Aorta (tissue), 5 donors: ENCODE data around the gene LCE2A. TPM values are rescaled to one million over a fixed set of nuclear protein-coding genes. Genes with fewer than 3 reads are reported as not detected.
"Not testable (repeated sequence)": the region's sequence is repeated elsewhere in the genome, so short reads cannot be mapped to it uniquely, and the experiment has no call there.

Source experiments
- ATAC-seq: fragments of 200-7000 bp; cut with Tn5 transposase; one replicate; pipeline ENCODE4 v1.9.1; 2022; ENCODE audit warnings: moderate library complexity; ENCODE audit not compliant: low FRiP score
- DNase-seq, 2 donors: peaks; one replicate each; pipeline ENCODE4 v3.0.0-alpha.2; 2020
- H3K27ac ChIP-seq, 2 donors: one replicate each; pipeline ENCODE4 v1.5.1; 2013; ENCODE audit warnings: low read length in 2 of 2, mild to moderate bottlenecking in 2 of 2, moderate library complexity in 2 of 2, control low read depth in 1 of 2, inconsistent platforms in 1 of 2, low read depth in 1 of 2
- H3K27me3 ChIP-seq, 2 donors: one replicate each; pipeline ENCODE4 v1.6.1; 2013; ENCODE audit warnings: control low read depth in 1 of 2, low read length in 1 of 2, mild to moderate bottlenecking in 1 of 2, moderate library complexity in 1 of 2; ENCODE audit not compliant: insufficient read depth in 2 of 2, control insufficient read depth in 1 of 2
- H3K36me3 ChIP-seq, 2 donors: one replicate each; pipeline ENCODE4 v1.6.1; 2013; ENCODE audit warnings: control low read depth in 1 of 2, low read length in 1 of 2, mild to moderate bottlenecking in 1 of 2; ENCODE audit not compliant: insufficient read depth in 2 of 2, control insufficient read depth in 1 of 2
- H3K4me1 ChIP-seq, 2 donors: one replicate each; pipeline ENCODE4 v1.6.1; 2013; ENCODE audit warnings: low read length in 2 of 2, control low read depth in 1 of 2, mild to moderate bottlenecking in 1 of 2, moderate library complexity in 1 of 2; ENCODE audit not compliant: insufficient read depth in 2 of 2, control insufficient read depth in 1 of 2
- H3K4me3 ChIP-seq, 2 donors: one replicate each; pipeline ENCODE4 v1.5.1; 2013; ENCODE audit warnings: low read length in 2 of 2, control low read depth in 1 of 2, mild to moderate bottlenecking in 1 of 2
- H3K9me3 ChIP-seq: one replicate; pipeline ENCODE4 v1.6.1; 2013; ENCODE audit warnings: mild to moderate bottlenecking, low read length; ENCODE audit not compliant: control insufficient read depth
- WGBS, 2 donors: extraction: QIAGEN DNeasy Blood & Tissue Kit; methylation state at CpG; one replicate each; pipeline ENCODE4 v1.1.7; 2013; 5-methylcytosine and 5-hydroxymethylcytosine counted together
- intact Hi-C, 2 donors: fragments of 100-400 bp; cut with DNase I; formaldehyde crosslinking; loops; one replicate each; pipeline versions ENCODE4 v1.14.2 to v1.15.0; 2022
- polyA plus RNA-seq, 2 donors: library from polyadenylated mRNA; stranded (reverse); fragments of 200-250 nt; gene quantifications; one replicate each; pipeline ENCODE4 v1.2.3, GENCODE V29; 2013
- total RNA-seq, 2 donors: library from RNA; stranded (reverse); fragmentation: NEBNext Ultra II Directional; extraction: Animal tissue kit (Norgen Biotek cat#: 25700); gene quantifications; one replicate each; pipeline ENCODE4 v1.2.1, GENCODE V29; 2021
- donor health status: healthy with polysubstance abuse.
- donor health status: Bipolar disorder and iron deficiency.
- donor health status: DM: no; HTN: no; CAD: no.
- donor health status: DM: no; HTN: no; CAD: no.
- donor health status: DM: yes; HTN: yes; CAD: no.

LCE2A gene
- total and polyA plus RNA-seq, 4 donors, result not detected

DNA sequence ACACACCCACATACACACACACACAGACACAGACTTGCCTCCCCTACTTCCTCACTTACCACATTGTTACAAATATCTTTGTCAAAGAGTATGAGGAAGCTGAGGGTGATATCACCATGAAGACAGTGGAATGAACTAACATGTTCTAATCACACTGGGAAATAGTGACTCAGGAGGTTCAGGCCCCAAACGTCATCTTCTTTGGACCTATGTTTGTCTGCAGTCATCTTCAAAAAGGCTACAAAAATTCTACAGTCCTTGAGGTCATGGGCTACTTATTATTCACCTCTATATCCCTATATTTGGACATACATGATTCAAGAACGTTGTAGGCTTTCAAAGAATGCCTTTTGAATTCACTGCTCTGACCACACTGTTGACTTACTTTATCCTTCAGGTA lies 25.1 kb upstream of the LCE2A start:
- H3K36me3 ChIP-seq, result no peaks in the 10 kb centered on the region
- H3K4me1 ChIP-seq, result no peaks in the 10 kb centered on the region
- H3K9me3 ChIP-seq, result peaks cover 2% of the 10 kb centered on the region
- intact Hi-C loops, result no loop called here
- 49 to 51% methylated on average over 2 of the region's 2 CpGs for WGBS, 2 donors
- no peak overlapping the region for H3K27ac ChIP-seq
- no peaks in the 10 kb centered on the region for H3K27me3 ChIP-seq
- ATAC-seq, result no peak
- no peak overlapping the region for H3K4me3 ChIP-seq
- no peak for DNase-seq

DNA sequence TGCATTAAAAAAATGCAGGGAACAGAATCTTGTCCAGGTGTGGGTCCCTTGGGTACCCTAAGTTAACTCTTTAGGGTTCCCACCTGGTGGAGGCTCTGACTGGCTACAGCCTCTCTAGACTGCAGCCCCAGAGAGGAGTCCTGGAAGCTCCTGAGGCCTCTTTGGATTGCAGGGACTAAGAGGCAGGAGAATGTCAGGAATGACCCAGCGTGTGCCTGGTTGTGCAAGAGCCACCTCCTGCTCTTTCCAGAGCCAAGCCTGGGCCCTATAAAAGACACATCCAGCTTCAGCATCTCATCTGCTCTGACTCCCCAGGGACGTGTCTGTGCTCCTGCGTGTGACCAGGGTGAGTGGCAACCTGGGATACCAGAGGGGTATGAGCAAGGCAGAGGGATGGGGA lies 23.2 kb upstream of the LCE2A start, which contains the start of gene LCE2C:
Gene LCE2C (plus strand): TSS at position 297 of the 400 bp plus-strand sequence. CDS start 737 bp downstream, outside the sequence.
- H3K9me3 ChIP-seq, ATAC-seq, H3K27me3 ChIP-seq, H3K27ac ChIP-seq, DNase-seq, H3K36me3 ChIP-seq, intact Hi-C loops, H3K4me1 ChIP-seq, H3K4me3 ChIP-seq: not testable (repeated sequence)
- 56 to 65% methylated on average over 2 to 3 of the region's 3 CpGs for WGBS, 2 donors

DNA sequence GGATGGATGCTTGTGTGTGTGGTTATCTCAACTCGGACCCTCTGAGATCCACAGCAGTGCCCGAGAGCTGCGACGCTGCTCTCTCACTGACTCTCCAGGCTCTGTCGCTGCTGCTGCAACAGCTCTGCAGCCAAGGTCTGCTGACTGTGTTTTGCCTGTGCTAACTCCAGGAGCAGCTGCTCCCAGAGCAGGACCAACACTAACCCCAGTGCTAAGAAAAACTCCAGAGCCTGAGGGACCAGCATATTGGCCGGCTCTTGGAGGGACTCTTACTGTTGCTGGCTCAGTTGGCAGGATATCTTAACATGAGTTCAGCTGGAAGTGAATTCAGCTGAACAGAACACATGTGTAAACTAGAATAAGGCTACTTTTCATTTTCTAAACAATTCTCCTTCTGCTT lies 18.7 kb upstream of the LCE2A start:
- no peaks in the 10 kb centered on the region for H3K4me1 ChIP-seq
- no peak overlapping the region for H3K27ac ChIP-seq
- intact Hi-C loops, result no loop called here
- WGBS, 2 donors, result 64 to 71% methylated on average over 6 of the region's 6 CpGs
- ATAC-seq, result no peak
- peaks cover 6% of the 10 kb centered on the region for H3K9me3 ChIP-seq
- DNase-seq, result no peak
- H3K4me3 ChIP-seq, result no peak overlapping the region
- H3K36me3 ChIP-seq, result no peaks in the 10 kb centered on the region
- H3K27me3 ChIP-seq, result no peaks in the 10 kb centered on the region

DNA sequence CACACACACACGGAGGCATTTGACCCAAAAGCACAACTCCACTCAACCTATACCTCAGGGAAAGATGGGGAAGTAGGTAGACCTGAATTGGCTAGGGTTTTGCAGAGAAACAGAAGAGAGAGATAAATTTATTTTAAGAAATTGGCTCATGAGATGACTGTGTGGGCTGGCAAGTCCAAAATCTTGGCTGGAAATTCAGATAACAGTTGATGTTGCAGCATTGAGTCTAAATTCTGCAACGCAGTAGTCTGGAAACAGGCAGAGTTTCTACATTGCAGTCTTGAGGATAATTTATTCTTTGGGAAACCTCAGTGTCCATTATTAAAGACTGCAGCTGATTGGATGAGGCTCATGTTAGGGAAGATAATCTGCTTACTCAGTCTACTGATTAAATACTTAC lies 16.5 kb upstream of the LCE2A start:
- Histone ChIP-seq H3K36me3 (no peaks in the 10 kb centered on the region), H3K4me1 (no peaks in the 10 kb centered on the region), H3K9me3 (peaks cover 6% of the 10 kb centered on the region), H3K27me3 (no peaks in the 10 kb centered on the region), H3K27ac (no peak overlapping the region), H3K4me3 (no peak overlapping the region)
- WGBS, 2 donors, result 49 to 50% methylated on average over 2 of the region's 2 CpGs
- DNase-seq, result no peak
- intact Hi-C loops, result no loop called here
- ATAC-seq, result no peak

DNA sequence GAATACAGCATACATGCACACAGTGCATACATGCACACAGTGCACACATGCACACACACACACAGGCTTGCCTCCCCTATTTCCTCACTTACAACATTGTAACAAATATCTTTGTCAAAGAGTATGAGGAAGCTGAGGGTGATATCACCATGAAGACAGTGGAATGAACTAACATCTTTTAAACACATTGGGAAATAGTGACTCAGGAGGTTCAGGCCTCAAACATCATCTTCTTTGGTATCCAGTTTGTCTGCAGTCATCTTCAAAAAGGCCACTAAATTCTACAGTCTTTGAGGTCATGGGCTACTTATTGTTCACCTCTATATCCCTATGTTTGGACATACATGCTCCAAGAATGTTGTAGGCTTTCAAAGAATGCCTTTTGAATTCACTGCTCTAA lies 14.3 kb upstream of the LCE2A start:
- ATAC-seq (no peak), DNase-seq (no peak)
- intact Hi-C loops, result no loop called here
- H3K9me3 ChIP-seq, result peaks cover 3% of the 10 kb centered on the region
- H3K27me3 ChIP-seq, result no peaks in the 10 kb centered on the region
- H3K4me3 ChIP-seq, result no peak overlapping the region
- H3K27ac ChIP-seq, result no peak overlapping the region
- no peaks in the 10 kb centered on the region for H3K4me1 ChIP-seq
- H3K36me3 ChIP-seq, result no peaks in the 10 kb centered on the region

DNA sequence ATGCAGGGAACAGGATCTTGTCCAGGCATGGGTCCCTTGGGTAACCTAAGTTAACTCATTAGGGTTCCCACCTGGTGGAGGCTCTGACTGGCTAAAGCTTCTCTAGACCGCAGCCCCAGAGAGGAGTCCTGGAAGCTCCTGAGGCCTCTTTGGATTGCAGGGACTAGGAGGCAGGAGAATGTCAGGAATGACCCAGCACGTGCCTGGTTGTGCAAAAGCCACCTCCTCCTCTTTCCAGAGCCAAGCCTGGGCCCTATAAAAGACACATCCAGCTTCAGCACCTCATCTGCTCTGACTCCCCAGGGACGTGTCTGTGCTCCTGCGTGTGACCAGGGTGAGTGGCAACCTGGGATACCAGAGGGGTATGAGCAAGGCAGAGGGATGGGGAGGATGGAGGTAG lies 12.3 kb upstream of the LCE2A start, which contains the start of gene LCE2B:
Gene LCE2B (plus strand): TSS at position 301 of the 400 bp plus-strand sequence. CDS start 721 bp downstream, outside the sequence.
- H3K4me1 ChIP-seq, H3K27ac ChIP-seq, DNase-seq, H3K36me3 ChIP-seq, H3K4me3 ChIP-seq, intact Hi-C loops, H3K27me3 ChIP-seq, ATAC-seq, H3K9me3 ChIP-seq: not testable (repeated sequence)
- 64 to 68% methylated on average over 2 to 4 of the region's 4 CpGs for WGBS, 2 donors

DNA sequence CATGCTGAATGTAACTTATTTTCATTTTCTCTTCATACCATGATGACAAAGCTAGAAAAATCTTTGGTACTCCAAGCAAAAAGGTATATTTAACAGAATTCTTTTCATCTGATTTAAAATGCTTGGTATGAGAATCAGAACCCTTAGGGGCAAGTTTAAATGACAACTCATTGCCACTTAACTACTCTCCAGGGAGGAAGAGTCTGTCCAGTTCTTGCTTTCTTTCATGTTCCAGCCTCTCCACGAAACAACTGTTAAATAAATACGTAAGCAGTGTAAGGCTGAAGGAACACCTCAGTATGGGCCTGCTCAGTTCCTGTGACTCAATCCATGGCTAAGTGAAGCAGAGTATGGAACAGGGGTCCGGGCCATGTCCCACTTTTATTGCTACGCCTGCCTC lies 1.6 kb downstream of the LCE2A start:
- intact Hi-C loops, result no loop called here
- DNase-seq, result no peak
- no peaks in the 10 kb centered on the region for H3K4me1 ChIP-seq
- H3K9me3 ChIP-seq, result no peaks in the 10 kb centered on the region
- H3K27ac ChIP-seq, result no peak overlapping the region
- H3K4me3 ChIP-seq, result no peak overlapping the region
- 58 to 67% methylated on average over 4 of the region's 4 CpGs for WGBS, 2 donors
- ATAC-seq, result no peak
- H3K27me3 ChIP-seq, result peaks cover 0 to 2% of the 10 kb centered on the region in 2 donors
- H3K36me3 ChIP-seq, result no peaks in the 10 kb centered on the region

DNA sequence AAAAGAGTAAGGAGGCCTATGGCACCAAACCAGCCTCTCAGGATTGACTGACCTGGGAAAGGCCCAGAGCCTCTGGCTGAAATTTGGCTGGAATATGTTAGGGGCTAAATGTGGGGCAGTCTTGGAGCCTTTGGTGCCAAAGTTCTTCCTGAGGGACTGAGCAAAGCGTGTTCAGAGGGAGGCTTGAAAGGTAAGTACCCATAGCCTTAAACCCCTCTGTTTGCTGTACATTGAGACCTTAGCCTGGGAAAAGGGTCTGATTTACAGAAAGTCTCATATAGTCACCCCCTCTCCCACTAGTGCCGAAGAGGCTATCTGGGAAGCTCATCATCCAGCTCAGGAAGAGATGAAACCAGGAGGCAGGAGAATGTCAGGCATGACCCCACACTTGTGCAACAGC lies 9.7 kb downstream of the LCE2A start, which contains the start of gene LCE4A:
Gene LCE4A (plus strand): TSS at position 301 of the 400 bp plus-strand sequence. CDS start 916 bp downstream, outside the sequence.
- H3K9me3 ChIP-seq, result no peaks in the 10 kb centered on the region
- ATAC-seq (no peak), DNase-seq (no peak)

DNA sequence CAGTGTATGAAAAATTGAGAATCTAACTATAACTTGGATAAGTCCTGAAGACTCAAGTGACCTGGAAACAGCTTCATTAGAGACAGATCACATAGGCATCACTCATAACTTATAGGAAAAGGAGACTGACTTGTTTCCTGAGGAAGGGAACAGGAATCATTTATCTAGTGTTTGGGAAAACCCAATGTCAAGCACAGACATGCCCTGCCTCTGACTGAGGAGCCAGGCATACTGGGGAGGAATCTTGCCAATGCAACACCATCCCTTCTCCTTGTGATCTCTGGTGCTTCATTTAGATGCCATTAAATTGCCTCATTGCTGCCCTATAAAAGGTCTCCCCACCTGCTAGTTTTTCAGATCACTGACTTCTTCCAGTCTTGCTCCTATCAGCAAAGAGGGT lies 20.1 kb downstream of the LCE2A start:
- Histone ChIP-seq H3K27ac (no peak overlapping the region), H3K27me3 (no peaks in the 10 kb centered on the region), H3K4me1 (no peaks in the 10 kb centered on the region), H3K4me3 (no peak overlapping the region), H3K36me3 (no peaks in the 10 kb centered on the region), H3K9me3 (peaks cover 3% of the 10 kb centered on the region)
- intact Hi-C loops, result no loop called here
- ATAC-seq (no peak), DNase-seq (no peak)

More for the DNA sequence above, 9.7 kb downstream of the LCE2A start, which contains the start of gene LCE4A:
- WGBS, 2 donors, result 69 to 71% methylated on average over 2 of the region's 2 CpGs
- intact Hi-C loops, result no loop called here
- Histone ChIP-seq H3K4me1 (no peaks in the 10 kb centered on the region), H3K27me3 (no peaks in the 10 kb centered on the region), H3K4me3 (no peak within 1 kb of the TSS), H3K27ac (no peak within 1 kb of the TSS), H3K36me3 (no peaks in the 10 kb centered on the region)
